NCI-H2107 (cell line): ENCODE measurements around the gene BHLHA9.
A peak's percentile ranks its signal among the peaks of the same experiment; 100 is the strongest.
"Not testable (repeated sequence)": the region's sequence is repeated elsewhere in the genome, so short reads cannot be mapped to it uniquely, and the experiment has no call there.

Experiments used
- DNase-seq: peaks from one replicate; lab custom pipeline; 2025; lab: John Stamatoyannopoulos, UW

The BHLHA9 gene

DNA sequence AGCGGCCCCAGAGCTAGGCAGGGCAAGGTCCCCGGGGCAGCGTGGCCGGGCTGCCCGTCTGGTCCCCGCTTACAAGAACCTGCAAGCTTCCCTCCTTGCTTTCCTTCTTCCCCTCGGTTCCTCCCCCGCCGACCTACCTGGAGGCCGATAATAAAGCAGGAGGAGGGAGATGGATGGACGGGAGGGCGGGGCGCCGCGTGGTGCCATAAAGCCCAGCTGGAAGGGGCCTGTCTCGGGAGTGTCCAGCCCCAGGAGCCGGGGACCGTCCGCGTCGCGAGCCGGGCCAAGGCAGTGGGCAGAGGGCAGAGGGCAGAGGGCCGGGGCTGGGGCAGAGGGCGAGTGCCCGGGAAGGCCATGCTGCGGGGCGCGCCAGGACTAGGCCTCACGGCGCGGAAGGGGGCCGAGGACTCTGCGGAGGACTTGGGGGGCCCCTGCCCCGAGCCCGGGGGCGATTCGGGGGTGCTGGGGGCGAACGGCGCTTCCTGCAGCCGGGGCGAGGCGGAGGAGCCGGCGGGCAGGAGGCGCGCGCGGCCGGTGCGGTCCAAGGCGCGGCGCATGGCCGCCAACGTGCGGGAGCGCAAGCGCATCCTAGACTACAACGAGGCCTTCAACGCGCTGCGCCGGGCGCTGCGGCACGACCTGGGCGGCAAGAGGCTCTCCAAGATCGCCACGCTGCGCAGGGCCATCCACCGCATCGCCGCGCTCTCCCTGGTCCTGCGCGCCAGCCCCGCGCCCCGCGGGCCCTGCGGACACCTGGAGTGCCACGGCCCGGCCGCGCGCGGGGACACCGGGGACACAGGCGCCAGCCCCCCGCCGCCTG is at the start of gene BHLHA9:
Gene BHLHA9 (plus strand): TSS at position 235 of the 820 bp plus-strand sequence. CDS start 120 bp downstream, at position 355.
- DNase-seq = no peak

DNA sequence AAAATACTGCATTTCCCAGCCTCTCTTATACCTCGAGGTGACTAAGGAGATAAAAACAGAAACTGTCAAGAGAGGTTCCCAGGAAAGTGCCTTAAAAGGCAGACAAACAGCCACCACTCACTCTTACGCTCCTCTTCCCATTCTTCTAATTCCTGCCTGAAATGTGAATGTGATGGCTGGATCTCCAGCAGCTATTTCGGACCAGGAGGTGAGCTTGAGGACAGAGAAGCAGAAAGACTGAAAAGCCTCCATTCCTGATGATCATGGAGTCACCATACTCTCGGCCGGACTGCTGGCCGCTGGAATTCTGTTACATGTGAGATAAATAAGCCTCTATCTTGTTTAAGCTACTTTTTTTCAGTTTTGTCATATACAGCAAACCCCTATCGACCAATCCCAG is 49.0 kb upstream of the BHLHA9 start:
- DNase-seq = no peak

DNA sequence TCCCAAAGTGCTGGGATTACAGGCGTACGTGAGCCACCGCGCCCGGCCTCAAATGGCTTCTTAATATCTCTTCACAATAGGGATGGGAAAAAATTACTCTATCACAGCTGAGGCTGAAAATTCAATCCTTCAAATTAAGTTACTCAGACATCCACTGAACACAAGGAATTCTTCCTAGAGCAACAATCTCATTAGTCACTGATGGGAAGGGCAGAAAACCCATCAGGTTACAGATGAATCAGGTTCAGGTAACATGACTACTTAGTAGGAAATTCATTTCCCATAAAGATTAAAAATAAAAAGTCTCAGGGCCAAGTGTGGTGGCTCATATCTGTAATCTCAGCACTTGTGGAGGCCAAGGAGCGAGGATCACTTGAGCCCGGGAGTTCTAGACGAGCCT is 47.9 kb upstream of the BHLHA9 start:
- no peak for DNase-seq

DNA sequence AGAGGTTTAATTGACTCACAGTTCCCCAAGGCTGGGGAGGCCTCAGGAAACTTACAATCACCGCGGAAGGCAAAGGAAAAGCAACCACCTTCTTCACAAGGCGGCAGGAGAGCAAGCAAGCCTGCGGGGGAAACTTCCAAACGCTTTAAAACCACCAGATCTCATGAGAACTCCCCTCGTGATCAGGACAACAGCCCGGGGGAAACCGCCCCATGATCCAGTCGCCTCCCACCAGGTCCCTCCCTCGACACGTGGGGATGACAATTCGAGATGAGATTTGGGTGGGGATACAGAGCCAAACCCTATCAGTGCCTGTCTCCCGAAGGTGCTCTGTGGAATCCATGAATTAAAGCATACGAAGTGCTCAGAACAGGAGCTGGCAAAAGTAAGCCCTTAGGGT is 46.6 kb upstream of the BHLHA9 start:
- DNase-seq = no peak

DNA sequence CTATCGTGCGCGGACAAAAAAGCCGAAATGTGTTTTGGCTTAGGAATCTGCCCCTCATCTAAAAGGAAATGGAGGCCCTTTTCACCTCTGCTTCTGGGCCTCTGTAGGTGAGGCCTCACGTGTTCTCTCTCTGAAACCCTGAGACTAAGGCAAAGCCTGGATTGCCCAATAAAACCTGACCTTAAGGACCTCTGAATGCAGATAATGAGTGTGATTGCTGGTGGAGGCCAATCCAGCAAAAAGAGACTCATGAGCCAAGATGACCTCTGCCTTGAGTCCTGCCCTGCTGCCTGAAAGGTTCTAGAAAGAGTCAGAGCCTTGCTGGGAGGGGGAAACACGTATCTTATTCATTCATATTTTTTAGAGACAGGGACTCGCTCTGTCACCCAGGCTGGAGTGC is 45.9 kb upstream of the BHLHA9 start:
- no peak for DNase-seq

DNA sequence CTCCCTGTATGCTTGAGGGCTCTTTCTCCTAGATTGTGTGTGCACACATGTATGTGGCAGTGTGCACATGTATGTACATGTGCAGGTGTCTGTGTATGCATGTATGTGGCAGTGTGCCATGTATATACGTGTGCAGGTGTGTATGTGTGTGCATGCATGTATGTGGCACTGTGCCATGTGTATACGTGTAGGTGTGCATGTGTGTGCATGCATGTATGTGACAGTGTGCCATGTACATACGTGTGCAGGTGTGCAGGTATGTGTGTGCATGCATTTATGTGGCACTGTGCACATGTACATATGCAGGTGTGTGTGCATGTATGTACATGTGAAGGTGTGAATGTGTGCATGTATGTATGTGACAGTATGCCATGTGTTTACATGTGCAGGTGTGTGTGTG is 43.9 kb upstream of the BHLHA9 start:
- no peak for DNase-seq

DNA sequence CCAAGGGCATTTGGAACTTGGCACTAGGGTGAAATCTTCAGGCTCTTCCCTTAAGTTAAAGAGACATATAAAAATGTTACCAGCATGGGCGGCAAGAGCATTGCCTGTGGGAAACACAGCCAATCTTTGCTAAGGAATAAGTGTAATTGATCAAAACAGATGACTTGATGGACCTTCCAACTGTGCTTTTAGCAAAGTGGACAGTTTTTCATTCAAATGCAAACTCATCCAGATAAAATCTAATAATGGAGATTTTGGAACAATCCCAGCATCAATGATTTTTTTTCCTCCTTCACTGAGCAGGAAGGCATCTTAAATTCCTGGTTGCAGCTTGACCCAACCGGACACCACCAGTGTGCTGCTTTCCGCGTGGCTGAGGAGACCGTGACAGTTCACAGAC is 42.9 kb upstream of the BHLHA9 start:
- DNase-seq = no peak

DNA sequence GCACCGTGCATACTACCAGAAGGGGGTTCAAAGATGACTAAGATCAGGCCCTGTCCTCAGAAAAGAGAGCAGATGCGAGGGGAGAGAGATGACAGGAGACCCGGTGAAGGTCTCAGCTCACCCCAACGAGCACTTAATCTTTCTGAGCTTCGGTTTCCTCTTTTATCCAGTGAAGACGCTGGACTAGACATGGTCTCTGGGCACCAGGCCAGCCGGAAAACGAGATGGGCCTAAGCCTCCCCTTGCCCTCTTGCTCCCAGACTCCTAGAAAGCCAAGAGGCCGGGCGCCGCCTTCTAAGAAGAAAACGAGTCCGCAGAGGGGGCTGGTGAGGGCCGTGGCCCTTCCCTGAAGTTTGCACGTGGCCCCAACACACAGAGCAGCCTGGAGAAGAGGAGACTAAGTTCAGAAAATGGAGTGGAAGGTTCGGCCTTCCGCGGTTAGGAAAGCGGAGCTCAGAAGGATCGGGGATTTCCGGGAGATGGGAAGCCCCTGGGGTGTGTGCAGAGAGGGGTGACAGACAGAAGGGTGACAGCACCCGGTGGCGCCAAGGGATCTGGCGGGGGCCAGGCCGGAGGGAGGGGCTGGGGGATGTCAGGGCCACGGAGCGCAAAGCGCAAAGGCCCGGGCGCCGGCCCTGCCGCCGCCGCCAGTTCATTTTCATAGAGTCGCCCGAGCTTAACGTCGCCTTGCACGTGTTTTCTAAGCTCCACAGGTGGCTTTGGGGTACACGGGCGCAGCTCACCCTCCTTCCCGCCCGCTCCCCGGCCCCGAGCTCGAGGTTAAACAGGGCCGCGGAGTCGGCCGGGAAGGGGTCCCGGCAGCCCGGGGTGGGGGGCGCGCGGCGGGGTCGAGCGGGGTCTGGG is 42.1 kb upstream of the BHLHA9 start:
- no peak for DNase-seq

DNA sequence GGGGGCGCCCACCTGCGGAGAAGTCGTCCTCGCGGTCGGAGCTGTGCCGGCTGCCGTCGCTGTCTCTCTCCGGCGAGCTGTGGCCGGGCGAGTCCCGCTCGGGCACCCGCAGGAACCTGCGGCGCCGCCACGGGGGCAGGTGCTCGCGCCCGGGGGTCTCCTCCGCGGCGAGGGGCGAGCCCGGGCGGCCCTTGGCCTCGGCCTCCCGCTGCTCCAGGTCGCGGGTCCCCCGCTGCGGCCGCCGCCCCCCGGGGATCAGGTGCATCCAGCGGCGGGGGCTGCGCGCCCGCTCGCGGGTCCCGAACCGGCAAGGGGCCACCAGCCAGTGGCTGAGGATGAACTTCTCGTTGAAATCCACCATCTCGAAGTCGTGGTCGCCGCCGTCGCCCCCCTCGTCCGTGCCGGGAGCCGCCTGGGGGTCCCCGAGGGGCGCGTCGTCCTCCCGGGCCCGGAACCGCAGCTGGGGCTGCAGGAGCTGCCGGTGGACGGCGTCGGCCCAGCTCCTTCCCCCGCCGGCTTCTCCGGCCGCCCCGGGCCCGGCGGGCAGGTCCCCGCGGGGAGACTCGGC is 41.4 kb upstream of the BHLHA9 start:
- DNase-seq = no peak

DNA sequence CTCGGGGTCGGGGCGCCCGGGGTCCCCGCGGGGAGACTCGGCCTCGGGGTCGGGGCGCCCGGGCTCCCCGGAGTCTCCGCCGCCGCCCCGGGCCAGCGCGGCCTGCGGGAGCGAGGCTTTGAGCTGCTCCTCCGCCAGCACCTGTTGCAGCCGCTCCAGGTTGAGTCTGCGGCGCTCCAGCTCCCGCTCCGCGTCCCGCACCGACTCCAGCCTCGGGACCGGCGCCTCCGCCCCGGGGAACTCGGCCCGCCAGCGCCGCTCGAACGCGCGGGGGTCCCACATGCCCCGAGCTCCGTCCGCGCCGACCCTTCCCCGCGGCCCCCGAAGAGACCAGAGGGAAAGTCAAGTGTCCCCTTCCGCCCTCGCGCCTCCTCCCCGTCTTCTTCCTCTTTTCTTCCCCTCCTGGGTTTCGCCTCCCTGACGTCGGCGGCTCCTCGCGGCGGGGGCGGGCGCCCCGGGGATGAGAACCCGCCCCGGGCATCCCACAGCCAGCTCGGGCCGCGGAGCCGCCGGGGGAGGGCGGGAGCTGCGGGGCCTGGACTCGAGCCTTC is 40.8 kb upstream of the BHLHA9 start:
- DNase-seq = no peak

DNA sequence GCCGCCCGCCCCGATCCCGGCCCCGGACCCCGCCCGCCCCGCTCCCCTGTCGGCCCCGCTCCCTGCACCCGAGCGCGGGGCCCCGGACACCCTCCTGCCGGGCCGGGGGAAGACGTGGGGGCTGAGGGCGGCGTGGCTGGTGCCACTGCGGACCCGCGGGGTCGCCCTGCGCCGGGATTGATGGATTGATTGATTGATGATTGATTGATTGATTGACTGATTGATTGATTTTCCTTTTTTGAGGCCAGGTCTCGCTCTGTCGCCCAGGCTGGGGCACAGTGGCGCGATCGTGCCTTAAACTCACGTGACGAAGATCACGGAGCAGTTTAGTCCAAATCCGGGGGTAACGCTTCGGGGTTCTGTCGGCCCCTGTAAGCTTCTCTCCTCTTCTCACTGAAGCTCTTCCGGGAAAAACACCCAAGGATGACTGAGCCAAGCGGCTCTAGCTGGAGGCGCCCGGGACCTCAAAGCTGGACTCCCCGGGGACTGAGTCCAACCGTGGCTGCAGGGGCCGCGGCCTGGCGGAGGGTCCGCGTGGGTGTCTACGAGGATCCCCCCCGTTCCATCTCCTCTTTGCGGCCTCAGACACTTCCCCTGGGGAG is 40.2 kb upstream of the BHLHA9 start:
- no peak for DNase-seq

DNA sequence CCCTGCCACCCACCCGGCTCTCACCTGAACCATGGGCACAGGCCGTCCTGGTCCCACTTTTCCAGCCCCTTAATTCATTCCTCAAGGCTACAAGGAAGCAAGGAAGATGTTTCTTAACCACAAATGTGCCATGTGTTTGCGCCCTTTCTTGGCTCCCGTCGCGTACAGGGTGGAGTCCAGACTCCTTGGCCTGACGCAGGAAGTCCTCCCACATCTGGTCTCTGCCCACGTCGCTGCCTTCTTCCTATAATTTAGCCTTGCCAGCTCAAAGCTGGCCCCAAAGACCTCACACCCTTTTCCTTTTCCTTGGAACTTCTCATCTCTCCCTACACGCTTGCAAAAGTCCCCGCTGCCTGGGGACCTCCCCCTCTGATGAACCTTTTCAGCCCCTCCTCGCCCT is 38.8 kb upstream of the BHLHA9 start:
- DNase-seq = no peak

DNA sequence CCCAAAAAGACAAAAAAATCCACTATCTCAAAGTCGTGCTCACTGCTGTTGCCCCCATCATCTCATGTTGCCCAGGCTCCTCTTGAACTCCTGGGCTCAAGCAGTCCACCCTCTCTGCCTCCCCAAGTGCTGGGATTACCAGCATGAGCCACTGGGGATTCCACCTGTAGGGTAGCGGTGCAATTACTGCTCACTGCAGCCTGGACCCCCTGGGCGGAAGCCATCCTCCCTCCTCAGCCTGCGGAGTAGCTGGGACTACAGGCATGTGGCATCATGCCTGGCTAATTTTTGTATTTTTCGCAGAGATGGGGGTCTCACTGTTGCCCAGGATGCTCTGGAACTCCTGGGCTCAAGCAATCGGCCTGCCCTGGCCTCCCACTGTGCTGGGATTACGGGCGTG is 37.9 kb upstream of the BHLHA9 start:
- DNase-seq = no peak

DNA sequence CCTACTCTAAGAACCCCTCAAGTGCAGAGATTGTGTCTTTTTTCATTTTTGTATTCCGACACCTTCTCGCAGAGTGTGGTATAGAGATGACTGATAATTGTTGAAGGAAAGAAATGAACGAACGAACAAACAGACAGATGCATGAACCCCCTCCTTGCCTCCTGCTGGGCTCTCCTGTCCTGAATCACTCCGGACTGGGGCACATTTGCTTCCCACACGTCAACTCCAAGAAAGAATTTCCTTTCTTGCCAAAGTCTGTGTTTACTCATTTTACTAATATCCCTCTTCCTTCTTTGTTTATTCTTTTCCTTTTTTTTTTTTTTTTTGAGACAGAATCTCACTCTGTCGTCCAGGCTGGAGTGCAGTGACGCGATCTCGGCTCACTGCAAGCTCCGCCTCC is 37.5 kb upstream of the BHLHA9 start:
- no peak for DNase-seq

DNA sequence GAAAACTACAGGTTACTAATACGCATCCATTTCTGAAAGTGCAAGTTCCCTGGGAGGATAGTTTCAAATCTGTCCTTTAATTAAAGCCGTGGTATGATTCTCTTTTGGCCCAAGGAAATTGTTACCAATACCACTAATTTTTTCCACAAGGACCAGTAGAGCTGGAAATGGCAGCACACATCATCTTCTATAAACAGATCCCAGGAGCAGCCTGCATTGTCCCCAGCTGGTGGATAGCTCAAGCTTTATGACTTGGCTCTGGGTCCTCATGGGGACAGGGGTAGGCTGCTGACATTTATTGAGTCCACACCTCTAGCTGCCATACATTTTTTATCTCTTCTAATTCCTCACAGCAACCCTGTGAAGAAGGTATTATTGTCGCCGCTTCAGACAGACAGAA is 35.8 kb upstream of the BHLHA9 start:
- DNase-seq = no peak

DNA sequence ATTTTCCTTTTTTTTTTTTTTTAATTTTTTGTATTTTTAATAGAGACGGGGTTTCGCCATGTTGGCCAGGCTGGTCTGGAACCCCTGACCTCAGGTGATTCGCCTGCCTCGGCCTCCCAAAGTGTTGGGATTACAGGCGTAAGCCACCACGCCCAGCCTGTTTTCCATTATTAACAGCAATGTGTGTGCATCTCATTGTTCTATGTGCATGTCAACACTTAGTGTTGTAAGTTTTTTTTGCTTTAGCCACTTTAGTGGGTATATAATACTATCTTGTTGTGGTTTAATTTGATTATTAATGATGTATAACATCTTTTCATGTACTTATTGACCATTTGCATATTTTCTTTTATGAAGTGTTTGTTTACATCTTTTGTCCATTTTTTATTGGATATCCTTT is 32.8 kb upstream of the BHLHA9 start:
- no peak for DNase-seq

DNA sequence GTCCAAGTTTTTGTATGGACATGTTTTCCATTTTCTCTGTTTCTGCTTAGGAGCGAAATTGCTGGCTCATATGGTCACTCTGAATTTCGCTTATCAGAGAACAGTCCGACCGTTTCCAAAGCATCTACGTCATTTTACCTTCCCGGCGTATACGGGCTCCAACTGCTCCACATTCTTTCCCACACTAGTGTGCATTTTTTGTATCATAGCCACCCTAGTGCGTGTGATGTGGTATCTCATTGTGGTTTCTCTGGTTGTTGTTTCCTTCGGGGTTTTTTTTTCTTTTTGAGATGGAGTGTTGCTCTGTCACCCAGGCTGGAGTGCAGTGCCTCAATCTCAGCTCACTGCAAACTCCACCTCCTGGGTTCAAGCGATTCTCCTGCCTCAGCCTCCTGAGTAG is 31.0 kb upstream of the BHLHA9 start:
- no peak for DNase-seq

DNA sequence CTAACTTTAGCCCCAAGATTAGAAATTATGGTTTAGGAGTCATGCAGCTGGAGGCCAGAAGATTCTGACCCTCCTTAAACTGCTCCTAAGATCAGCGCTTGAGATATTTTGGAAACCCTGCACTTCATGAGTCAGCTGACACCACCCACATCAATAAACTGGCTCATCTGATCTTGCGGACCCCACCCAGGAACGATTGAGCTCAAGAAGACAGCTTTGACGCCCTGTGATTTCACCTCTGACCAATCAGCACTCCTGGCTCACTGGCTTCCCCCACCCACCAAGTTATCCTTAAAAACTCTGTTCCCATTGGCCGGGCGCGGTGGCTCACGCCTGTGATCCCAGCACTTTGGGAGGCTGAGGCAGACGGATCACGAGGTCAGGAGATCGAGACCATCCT is 29.8 kb upstream of the BHLHA9 start:
- not testable (repeated sequence) for DNase-seq

DNA sequence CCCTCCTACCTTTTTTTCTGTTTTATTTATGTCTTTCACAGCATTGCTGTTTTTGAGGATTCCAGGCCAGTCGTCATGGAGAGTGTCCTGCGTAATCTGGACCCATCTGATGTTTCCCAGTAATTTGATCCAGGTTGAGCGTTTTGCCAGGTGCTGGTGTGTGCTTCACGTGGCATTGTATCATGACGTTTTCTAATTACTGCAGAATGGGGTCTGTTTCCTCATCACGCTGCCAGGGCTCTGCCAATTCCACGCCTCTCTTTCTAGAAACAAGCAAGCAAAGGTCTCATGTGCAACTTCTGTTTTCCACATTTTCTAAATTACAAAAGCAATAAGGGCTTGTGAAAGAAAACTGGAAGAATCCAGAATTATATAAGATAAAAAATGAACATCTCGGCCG is 28.3 kb upstream of the BHLHA9 start:
- peak; percentile 67 for DNase-seq

DNA sequence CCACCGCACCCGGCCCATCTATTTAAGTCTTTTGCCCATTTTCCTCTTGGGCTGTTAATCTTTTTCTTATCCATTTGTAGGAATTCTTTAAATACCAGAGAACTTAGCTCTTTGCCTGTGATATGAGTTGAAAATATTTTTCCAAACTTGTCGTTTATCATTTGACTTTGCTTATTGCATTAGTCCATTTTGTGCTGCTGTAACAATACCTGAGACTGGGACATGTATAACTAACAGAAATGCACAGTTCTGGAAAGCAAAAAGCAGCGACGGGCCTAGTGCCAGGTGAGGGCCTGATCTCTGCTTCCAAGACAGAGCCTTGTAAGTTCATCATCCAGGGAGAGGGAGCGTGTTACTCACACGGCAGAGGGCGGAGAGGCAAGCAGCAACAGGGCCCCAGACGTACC is 25.6 kb upstream of the BHLHA9 start:
- no peak for DNase-seq

DNA sequence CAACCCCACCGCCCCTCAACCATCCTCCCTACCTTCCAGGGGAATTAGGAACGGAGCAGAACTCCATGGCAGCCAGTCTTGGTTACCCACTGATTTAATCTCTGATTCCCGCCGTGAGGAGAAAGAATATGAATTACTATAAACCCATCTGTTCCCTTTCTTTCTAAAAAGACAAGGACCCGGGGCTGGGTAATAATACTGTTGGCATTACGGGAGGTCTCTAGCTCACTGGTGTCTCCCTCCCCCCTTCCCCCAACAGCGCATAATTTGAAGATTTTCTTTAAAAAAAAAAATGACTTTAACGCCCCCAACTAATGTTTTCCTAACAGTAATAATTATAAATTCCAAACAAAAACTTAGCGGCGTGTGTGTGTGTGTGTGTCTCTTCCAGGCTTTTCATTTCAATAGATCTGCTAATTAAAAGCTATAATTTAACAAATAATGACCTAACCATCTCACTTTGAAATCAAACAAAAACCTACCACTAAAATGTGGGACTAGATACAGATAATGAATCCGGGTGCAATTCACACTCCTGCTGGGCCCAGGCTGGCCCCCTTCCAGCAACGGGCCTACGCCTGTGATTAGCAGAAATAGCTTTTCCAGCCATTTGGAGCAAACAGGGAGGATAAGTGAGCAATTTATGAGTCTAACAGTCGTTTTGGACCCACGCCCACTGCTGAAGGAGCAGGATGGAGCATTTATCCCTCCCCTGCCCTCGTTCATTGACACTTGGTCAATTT is 18.2 kb upstream of the BHLHA9 start:
- no peak for DNase-seq

DNA sequence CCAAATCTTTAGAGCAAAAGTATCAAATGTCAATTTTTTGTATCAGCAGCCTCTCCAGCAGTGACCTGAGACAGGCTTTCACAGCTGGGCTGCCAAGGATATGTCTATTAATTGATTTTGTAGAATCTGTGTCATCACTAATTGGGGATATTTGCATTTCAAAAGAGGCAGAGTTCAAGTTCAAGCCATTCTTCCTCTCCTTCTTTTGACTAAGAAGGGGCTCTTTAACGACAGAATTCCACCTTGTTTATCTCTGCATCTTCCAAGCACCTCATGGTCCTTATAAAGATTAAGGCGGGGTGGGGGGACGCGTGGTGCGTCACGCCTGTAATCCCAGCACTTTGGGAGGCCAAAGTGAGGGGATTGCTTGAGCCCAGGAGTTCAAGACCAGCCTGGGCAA is 15.2 kb upstream of the BHLHA9 start:
- no peak for DNase-seq
